ENCODE results near the gene RARA. TPM values are rescaled to one million over a fixed set of nuclear protein-coding genes. Genes with fewer than 3 reads are reported as not detected.
"Not testable (repeated sequence)": the region's sequence is repeated elsewhere in the genome, so short reads cannot be mapped to it uniquely, and the experiment has no call there.

The RARA gene
- total RNA-seq, 1 donor from 2014 or later, result 72.5 TPM

GRCh38 chr17:40303009-40303657 is 5.8 kb upstream of the RARA start:
- no peak overlapping the region for H3K4me3 Mint-ChIP-seq
- H3K27me3 Mint-ChIP-seq, result no peaks in the 10 kb centered on the region
- peaks cover 7% of the 10 kb centered on the region for H3K4me1 Mint-ChIP-seq
- ATAC-seq (ENCODE audit: low read depth) (peak; percentile 83), DNase-seq (no peak)
- no peaks in the 10 kb centered on the region for H3K9me3 Mint-ChIP-seq
- H3K36me3 Mint-ChIP-seq (ENCODE audit: low read depth), result no peaks in the 10 kb centered on the region
- CTCF ChIA-PET, result interaction anchor here (0.7 to 17.3 kb wide), 20 partner anchors 9 to 229 kb away, joined by 3 to 466 read pairs (median 6); partner anchors contain the start of genes IGFBP4 and TOP2A
- POLR2A ChIA-PET, result interaction anchor here (0.7 to 3.6 kb wide), 8 partner anchors 8 to 177 kb away, joined by 3 to 29 read pairs (median 4); no protein-coding TSS in a partner anchor
- no peak overlapping the region for H3K27ac Mint-ChIP-seq
- TF ChIP-seq, protein P1, sequence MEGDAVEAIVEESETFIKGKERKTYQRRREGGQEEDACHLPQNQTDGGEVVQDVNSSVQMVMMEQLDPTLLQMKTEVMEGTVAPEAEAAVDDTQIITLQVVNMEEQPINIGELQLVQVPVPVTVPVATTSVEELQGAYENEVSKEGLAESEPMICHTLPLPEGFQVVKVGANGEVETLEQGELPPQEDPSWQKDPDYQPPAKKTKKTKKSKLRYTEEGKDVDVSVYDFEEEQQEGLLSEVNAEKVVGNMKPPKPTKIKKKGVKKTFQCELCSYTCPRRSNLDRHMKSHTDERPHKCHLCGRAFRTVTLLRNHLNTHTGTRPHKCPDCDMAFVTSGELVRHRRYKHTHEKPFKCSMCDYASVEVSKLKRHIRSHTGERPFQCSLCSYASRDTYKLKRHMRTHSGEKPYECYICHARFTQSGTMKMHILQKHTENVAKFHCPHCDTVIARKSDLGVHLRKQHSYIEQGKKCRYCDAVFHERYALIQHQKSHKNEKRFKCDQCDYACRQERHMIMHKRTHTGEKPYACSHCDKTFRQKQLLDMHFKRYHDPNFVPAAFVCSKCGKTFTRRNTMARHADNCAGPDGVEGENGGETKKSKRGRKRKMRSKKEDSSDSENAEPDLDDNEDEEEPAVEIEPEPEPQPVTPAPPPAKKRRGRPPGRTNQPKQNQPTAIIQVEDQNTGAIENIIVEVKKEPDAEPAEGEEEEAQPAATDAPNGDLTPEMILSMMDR (IDR thresholded peaks at IDR 0.05), result no peak
- intact Hi-C loops (cut with micrococcal nuclease), result loop anchor here (1.0 to 2.0 kb wide), 6 partner anchors 11 to 230 kb away; no protein-coding TSS in a partner anchor

DNA sequence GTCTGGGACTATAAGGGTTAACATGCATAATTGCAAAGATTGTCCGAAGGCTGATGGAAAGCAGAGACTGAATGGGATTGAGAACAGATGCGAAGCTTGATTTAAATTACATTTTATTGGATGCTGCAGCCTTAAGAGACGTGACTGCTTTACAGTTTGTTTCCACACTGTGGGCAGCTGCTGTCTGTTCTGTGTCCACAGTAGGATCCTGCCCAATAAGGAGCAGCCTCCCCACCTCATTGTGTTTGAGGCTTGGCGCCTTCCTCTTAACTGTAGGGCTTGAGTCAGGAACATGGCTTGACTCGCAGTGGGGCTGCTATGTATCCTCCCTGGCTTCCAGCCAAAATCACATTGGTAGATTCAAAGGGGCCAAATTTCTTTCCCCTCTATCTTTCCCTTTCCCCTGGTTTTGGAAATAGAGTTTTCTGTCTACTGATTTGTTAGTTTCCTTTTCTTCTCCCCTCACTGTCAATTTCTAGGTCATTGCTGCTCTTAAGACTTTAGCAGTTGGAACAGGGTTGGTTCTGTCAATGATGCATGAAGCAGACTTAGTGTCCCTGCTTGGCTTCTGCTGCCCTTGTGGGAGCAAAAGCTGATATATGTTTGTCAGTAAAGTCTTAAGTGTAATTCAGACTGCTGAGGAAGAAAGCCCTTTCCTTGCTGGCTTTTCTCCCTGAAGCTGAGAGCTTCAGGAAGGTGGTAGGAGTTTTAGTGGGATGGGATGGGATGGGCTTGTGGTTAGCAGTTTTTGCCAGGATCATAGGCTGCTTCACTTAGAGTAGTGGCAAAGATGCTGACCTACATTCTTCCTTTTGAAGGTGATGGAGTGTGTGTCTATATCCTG is 5.0 kb upstream of the RARA start:
- no peaks in the 10 kb centered on the region for H3K9me3 Mint-ChIP-seq
- TF ChIP-seq, protein P1 (IDR thresholded peaks at IDR 0.05), result no peak
- H3K27me3 Mint-ChIP-seq, result no peaks in the 10 kb centered on the region
- H3K36me3 Mint-ChIP-seq (ENCODE audit: low read depth), result no peaks in the 10 kb centered on the region
- ChIA-PET POLR2A (interaction anchor here (0.7 to 3.6 kb wide), 7 partner anchors 11 to 86 kb away, joined by 3 to 29 read pairs (median 5); no protein-coding TSS in a partner anchor), CTCF (interaction anchor here (0.8 to 17.3 kb wide), 19 partner anchors 8 to 229 kb away, joined by 3 to 466 read pairs (median 6); partner anchors contain the start of genes IGFBP4 and TOP2A)
- intact Hi-C loops (cut with micrococcal nuclease), result loop anchor here (1.0 to 2.0 kb wide), 6 partner anchors 10 to 229 kb away; no protein-coding TSS in a partner anchor
- H3K4me1 Mint-ChIP-seq, result peaks cover 7% of the 10 kb centered on the region
- ATAC-seq (ENCODE audit: low read depth) (no peak), DNase-seq (no peak)
- no peak overlapping the region for H3K27ac Mint-ChIP-seq
- no peak overlapping the region for H3K4me3 Mint-ChIP-seq

GRCh38 chr17:40304552-40304863 is 4.5 kb upstream of the RARA start:
- H3K27ac Mint-ChIP-seq; H3K4me3 Mint-ChIP-seq; H3K27me3 Mint-ChIP-seq; intact Hi-C loops (cut with micrococcal nuclease); H3K9me3 Mint-ChIP-seq; H3K36me3 Mint-ChIP-seq (ENCODE audit: low read depth); H3K4me1 Mint-ChIP-seq; ATAC-seq (ENCODE audit: low read depth); DNase-seq: not testable (repeated sequence)
- CTCF ChIA-PET, result interaction anchor here (0.8 to 17.3 kb wide), 9 partner anchors 13 to 228 kb away, joined by 3 to 466 read pairs (median 6); partner anchors contain the start of genes IGFBP4 and TOP2A
- POLR2A ChIA-PET, result interaction anchor here (0.9 to 3.6 kb wide), 3 partner anchors 11 to 86 kb away, joined by 3 to 29 read pairs (median 4); no protein-coding TSS in a partner anchor

DNA sequence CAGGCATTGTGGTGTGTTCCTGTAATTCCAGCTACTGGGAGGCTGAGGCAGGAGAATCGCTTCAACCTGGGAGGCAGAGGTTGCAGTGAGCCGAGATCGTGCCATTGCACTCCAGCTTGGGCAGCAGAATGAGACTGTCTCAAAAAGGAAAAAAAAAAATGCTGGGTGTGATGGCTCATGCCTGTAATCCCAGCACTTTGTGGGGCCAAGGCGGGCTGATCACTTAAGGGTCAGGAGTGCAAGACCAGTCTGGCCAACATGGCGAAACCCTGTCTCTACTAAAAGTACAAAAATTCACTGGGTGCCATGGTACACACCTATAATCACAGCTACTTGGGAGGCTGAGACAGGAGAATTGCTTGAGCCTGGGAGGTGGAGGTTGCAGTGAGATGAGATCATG is 4.1 kb upstream of the RARA start:
- H3K27ac Mint-ChIP-seq; ATAC-seq (ENCODE audit: low read depth); intact Hi-C loops (cut with micrococcal nuclease); DNase-seq; H3K36me3 Mint-ChIP-seq (ENCODE audit: low read depth); H3K27me3 Mint-ChIP-seq; H3K4me3 Mint-ChIP-seq; H3K9me3 Mint-ChIP-seq; H3K4me1 Mint-ChIP-seq: not testable (repeated sequence)
- CTCF ChIA-PET, result interaction anchor here (1.0 to 17.3 kb wide), 6 partner anchors 24 to 228 kb away, joined by 4 to 466 read pairs (median 18); partner anchors contain the start of genes IGFBP4 and TOP2A
- POLR2A ChIA-PET, result interaction anchor here (0.7 to 3.6 kb wide), 4 partner anchors 10 to 86 kb away, joined by 3 to 29 read pairs (median 4); no protein-coding TSS in a partner anchor

- ChIA-PET POLR2A (interaction anchor here (0.5 to 1.1 kb wide), 3 partner anchors 35 to 285 kb away, joined by 3 read pairs; partner anchors contain the start of gene TOP2A), CTCF (interaction anchor here (1.0 to 17.3 kb wide), 4 partner anchors 9 to 47 kb away, joined by 3 to 466 read pairs (median 8); no protein-coding TSS in a partner anchor)
- ATAC-seq (ENCODE audit: low read depth) (no peak), DNase-seq (no peak)
- Mint-ChIP-seq H3K36me3 (ENCODE audit: low read depth) (no peaks in the 10 kb centered on the region), H3K4me3 (no peak overlapping the region), H3K27me3 (no peaks in the 10 kb centered on the region), H3K9me3 (no peaks in the 10 kb centered on the region), H3K4me1 (peaks cover 7% of the 10 kb centered on the region), H3K27ac (no peak overlapping the region)
- intact Hi-C loops (cut with micrococcal nuclease), result no loop called here
- TF ChIP-seq, protein P1 (IDR thresholded peaks at IDR 0.05), result no peak
Observed at GRCh38 chr17:40306395-40306794, 2.6 kb upstream of the RARA start.
